ENCODE results near the gene HNF1A.

DNA sequence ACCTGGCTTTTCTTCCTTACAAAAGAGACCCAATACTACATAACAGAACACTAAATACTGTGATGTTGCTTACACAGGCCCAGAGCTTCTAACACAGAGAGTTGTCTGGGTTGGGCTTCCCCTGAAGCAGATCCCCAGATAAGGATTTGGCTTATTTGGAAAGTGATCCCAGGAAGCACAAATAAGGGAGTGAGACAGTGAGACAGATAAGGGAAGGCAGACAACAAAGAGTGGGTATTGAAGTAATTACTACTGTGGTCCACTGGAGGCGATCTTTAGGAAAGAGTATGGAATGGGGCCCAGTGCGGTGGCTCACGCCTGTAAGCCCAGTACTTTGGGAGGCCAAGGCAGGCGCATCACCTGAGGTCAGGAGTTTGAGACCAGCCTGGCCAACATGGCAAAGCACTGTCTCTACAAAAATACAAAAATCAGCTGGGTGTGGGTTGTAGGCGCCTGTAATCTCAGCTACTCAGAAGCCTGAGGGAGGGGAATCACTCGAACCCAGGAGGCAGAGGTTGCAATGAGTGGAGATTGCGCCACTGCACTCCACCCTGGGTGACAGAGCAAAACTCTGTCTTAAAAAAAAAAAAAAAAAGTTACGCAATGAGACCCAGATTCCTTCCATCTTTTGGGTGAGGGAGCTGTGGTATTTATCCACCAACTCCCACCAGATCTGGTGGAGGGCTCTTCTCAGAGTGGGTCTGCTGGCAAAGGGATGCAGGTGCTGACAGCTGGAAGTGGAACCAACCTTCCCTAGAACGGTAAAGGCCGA lies 48.1 kb downstream of the HNF1A start:
- TF ChIP-seq, protein P1, sequence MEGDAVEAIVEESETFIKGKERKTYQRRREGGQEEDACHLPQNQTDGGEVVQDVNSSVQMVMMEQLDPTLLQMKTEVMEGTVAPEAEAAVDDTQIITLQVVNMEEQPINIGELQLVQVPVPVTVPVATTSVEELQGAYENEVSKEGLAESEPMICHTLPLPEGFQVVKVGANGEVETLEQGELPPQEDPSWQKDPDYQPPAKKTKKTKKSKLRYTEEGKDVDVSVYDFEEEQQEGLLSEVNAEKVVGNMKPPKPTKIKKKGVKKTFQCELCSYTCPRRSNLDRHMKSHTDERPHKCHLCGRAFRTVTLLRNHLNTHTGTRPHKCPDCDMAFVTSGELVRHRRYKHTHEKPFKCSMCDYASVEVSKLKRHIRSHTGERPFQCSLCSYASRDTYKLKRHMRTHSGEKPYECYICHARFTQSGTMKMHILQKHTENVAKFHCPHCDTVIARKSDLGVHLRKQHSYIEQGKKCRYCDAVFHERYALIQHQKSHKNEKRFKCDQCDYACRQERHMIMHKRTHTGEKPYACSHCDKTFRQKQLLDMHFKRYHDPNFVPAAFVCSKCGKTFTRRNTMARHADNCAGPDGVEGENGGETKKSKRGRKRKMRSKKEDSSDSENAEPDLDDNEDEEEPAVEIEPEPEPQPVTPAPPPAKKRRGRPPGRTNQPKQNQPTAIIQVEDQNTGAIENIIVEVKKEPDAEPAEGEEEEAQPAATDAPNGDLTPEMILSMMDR (IDR thresholded peaks at IDR 0.05 in 2 of 3, conservative IDR thresholded peaks at IDR 0.05 in 1 of 3; ENCODE audit: control insufficient read depth in 2 of 3, extremely low read depth in 1 of 3, insufficient read depth in 1 of 3, low read depth in 3 of 3, low read length in 3 of 3), result no peak
- TF ChIP-seq RAD21 (IDR thresholded peaks at IDR 0.05; ENCODE audit: insufficient read depth, low read depth, low read length), result no peak
- no peak for TF ChIP-seq MTA2 (IDR thresholded peaks at IDR 0.05; ENCODE audit: low read depth)
- TF ChIP-seq MXI1 (IDR thresholded peaks at IDR 0.05; ENCODE audit: low read depth, low read length), result no peak
- TF ChIP-seq SP1 (IDR thresholded peaks at IDR 0.05; ENCODE audit: low read depth, low read length), result no peak
- TF ChIP-seq REST (IDR thresholded peaks at IDR 0.05; ENCODE audit: low read depth, low read length), result no peak
- no peak for TF ChIP-seq E4F1 (IDR thresholded peaks at IDR 0.05; ENCODE audit: borderline replicate concordance, partially characterized antibody)

All from GM12878 (cell line).